HG03025 (cell line): ENCODE measurements around the gene SMYD3.

ENCODE experiments used
- ATAC-seq: cut with Tn5 transposase; IDR thresholded peaks from one replicate; pipeline ENCODE4 v1.9.1; 2021; ENCODE audit warnings: mild to moderate bottlenecking, moderate library complexity; ENCODE audit not compliant: unreplicated experiment, low FRiP score

Gene SMYD3

GRCh38 chr1:246008363-246008831 lies 498.7 kb downstream of the SMYD3 start:
- no peak for ATAC-seq

GRCh38 chr1:246005067-246005466 lies 502.0 kb downstream of the SMYD3 start:
- ATAC-seq = no peak

- ATAC-seq = no peak
These were observed 502.8 kb downstream of the SMYD3 start for GRCh38 chr1:246004301-246004700.

- no peak for ATAC-seq
These were observed 503.7 kb downstream of the SMYD3 start for GRCh38 chr1:246003442-246003730.

- ATAC-seq = peak; percentile 51
These were observed 504.2 kb downstream of the SMYD3 start for GRCh38 chr1:246002725-246003441.

GRCh38 chr1:246001837-246002230 lies 505.2 kb downstream of the SMYD3 start:
- no peak for ATAC-seq

GRCh38 chr1:246001142-246001836 lies 505.8 kb downstream of the SMYD3 start:
- no peak for ATAC-seq

- ATAC-seq = no peak
These were observed 506.5 kb downstream of the SMYD3 start for GRCh38 chr1:246000638-246001015.

GRCh38 chr1:245999697-246000637 lies 507.1 kb downstream of the SMYD3 start:
- ATAC-seq = no peak

GRCh38 chr1:245997471-245998258 lies 509.4 kb downstream of the SMYD3 start:
- ATAC-seq = no peak

GRCh38 chr1:245996811-245997210 lies 510.3 kb downstream of the SMYD3 start:
- no peak for ATAC-seq

GRCh38 chr1:245995474-245995873 lies 511.6 kb downstream of the SMYD3 start:
- ATAC-seq = no peak

- ATAC-seq = no peak
These were observed 515.8 kb downstream of the SMYD3 start for GRCh38 chr1:245991266-245991665.

GRCh38 chr1:245990315-245991022 lies 516.6 kb downstream of the SMYD3 start:
- no peak for ATAC-seq

GRCh38 chr1:245988393-245989078 lies 518.5 kb downstream of the SMYD3 start:
- no peak for ATAC-seq

GRCh38 chr1:245987997-245988392 lies 519.1 kb downstream of the SMYD3 start:
- ATAC-seq = no peak

- ATAC-seq = no peak
These were observed 519.5 kb downstream of the SMYD3 start for GRCh38 chr1:245987577-245987976.

- ATAC-seq = no peak
These were observed 519.9 kb downstream of the SMYD3 start for GRCh38 chr1:245987219-245987545.
